Measurements from ENCODE around the gene CRTAC1. TPM values are rescaled to one million over a fixed set of nuclear protein-coding genes. Genes with fewer than 3 reads are reported as not detected.

The CRTAC1 gene
- total RNA-seq, 4 donors from 2014 or later: 1.4 to 3.5 (median 2.3) TPM

GRCh38 chr10:97861097-97861750, 169.2 kb downstream of the CRTAC1 start:
- intact Hi-C loops (cut with DNase I; ENCODE audit: low total_unique reads): no loop called here
- no peak for DNase-seq (ENCODE audit: low spot score in 2 of 2)
- no peak overlapping the region for H3K4me3 ChIP-seq (ENCODE audit: low read depth, poor library complexity, severe bottlenecking)
- WGBS, 2 donors: 53 to 56% methylated on average over 3 of the region's 3 CpGs
- no peak for TF ChIP-seq POLR2A (IDR thresholded peaks at IDR 0.05)
- TF ChIP-seq CTCF (IDR thresholded peaks at IDR 0.05): no peak

- WGBS, 2 donors: 80 to 83% methylated on average over 1 of the region's 1 CpG
- no peak for DNase-seq (ENCODE audit: low spot score in 2 of 2)
- intact Hi-C loops (cut with DNase I; ENCODE audit: low total_unique reads): no loop called here
- H3K4me3 ChIP-seq (ENCODE audit: low read depth, poor library complexity, severe bottlenecking): no peak overlapping the region
- TF ChIP-seq CTCF (IDR thresholded peaks at IDR 0.05) (no peak), POLR2A (IDR thresholded peaks at IDR 0.05) (no peak)
Measured at GRCh38 chr10:97858001-97858439, 172.4 kb downstream of the CRTAC1 start.

- TF ChIP-seq CTCF (IDR thresholded peaks at IDR 0.05) (no peak), POLR2A (IDR thresholded peaks at IDR 0.05) (no peak)
- H3K4me3 ChIP-seq (ENCODE audit: low read depth, poor library complexity, severe bottlenecking): no peak overlapping the region
- intact Hi-C loops (cut with DNase I; ENCODE audit: low total_unique reads): no loop called here
- WGBS, 2 donors: 80 to 82% methylated on average over 3 of the region's 3 CpGs
- DNase-seq (ENCODE audit: low spot score in 2 of 2): no peak
Measured at GRCh38 chr10:97854743-97855142, 175.7 kb downstream of the CRTAC1 start.

GRCh38 chr10:97852840-97853405, 177.5 kb downstream of the CRTAC1 start:
- intact Hi-C loops (cut with DNase I; ENCODE audit: low total_unique reads): no loop called here
- TF ChIP-seq CTCF (IDR thresholded peaks at IDR 0.05) (no peak), POLR2A (IDR thresholded peaks at IDR 0.05) (no peak)
- no peak for DNase-seq (ENCODE audit: low spot score in 2 of 2)
- 44 to 75% methylated on average over 4 of the region's 4 CpGs for WGBS, 2 donors
- no peak overlapping the region for H3K4me3 ChIP-seq (ENCODE audit: low read depth, poor library complexity, severe bottlenecking)

- H3K4me3 ChIP-seq (ENCODE audit: low read depth, poor library complexity, severe bottlenecking): no peak overlapping the region
- 25% methylated on average over 3 of the region's 3 CpGs for WGBS, 2 donors
- intact Hi-C loops (cut with DNase I; ENCODE audit: low total_unique reads): no loop called here
- TF ChIP-seq CTCF (IDR thresholded peaks at IDR 0.05) (no peak), POLR2A (IDR thresholded peaks at IDR 0.05) (no peak)
- DNase-seq (ENCODE audit: low spot score in 2 of 2): no peak
Measured at GRCh38 chr10:97852277-97852676, 178.1 kb downstream of the CRTAC1 start.

Measured in lower leg skin (tissue), 4 donors.